Measurements from ENCODE around the gene TGFA.

The TGFA gene

DNA sequence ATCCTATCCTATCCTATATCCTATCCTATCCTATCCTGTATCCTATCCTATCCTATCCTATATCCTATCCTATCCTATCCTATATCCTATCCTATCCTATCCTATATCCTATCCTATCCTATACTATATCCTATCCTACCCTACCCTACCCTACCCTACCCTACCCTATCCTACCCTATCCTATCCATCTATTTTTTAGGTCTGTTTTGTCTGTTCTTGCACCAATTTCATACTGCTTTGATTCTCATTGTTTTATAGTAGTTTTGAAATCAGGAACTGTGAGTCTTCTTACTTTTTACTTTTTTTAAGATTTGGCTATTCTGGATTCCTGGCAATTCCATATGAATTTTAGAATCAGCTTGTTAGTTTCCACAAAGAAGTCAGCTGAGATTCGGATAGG is 118.5 kb downstream of the TGFA start:
- Histone ChIP-seq H3K79me2 (ENCODE audit: insufficient read depth, low read length) (no peaks in the 10 kb centered on the region), H3K27me3 (ENCODE audit: insufficient read depth, low read length) (no peaks in the 10 kb centered on the region), H2AFZ (ENCODE audit: low read length) (no peak overlapping the region), H3K36me3 (ENCODE audit: insufficient read depth, low read length) (no peaks in the 10 kb centered on the region), H3K9me3 (ENCODE audit: low read length) (no peaks in the 10 kb centered on the region), H3K4me3 (ENCODE audit: low read depth, low read length, poor library complexity, severe bottlenecking) (no peak overlapping the region), H3K27ac (ENCODE audit: low read depth, low read length, poor library complexity, severe bottlenecking) (no peak overlapping the region), H4K20me1 (ENCODE audit: insufficient read depth, low read length) (no peaks in the 10 kb centered on the region), H3K4me1 (ENCODE audit: insufficient read depth, low read length, severe bottlenecking) (no peaks in the 10 kb centered on the region), H3K9me2 (ENCODE audit: low read depth, low read length) (no peaks in the 10 kb centered on the region), H3K4me2 (ENCODE audit: low read length) (no peak overlapping the region), H3K9ac (ENCODE audit: low read length) (no peak overlapping the region), H3F3A (ENCODE audit: insufficient read depth, low read length) (no peaks in the 10 kb centered on the region)
- TF ChIP-seq, protein P1, sequence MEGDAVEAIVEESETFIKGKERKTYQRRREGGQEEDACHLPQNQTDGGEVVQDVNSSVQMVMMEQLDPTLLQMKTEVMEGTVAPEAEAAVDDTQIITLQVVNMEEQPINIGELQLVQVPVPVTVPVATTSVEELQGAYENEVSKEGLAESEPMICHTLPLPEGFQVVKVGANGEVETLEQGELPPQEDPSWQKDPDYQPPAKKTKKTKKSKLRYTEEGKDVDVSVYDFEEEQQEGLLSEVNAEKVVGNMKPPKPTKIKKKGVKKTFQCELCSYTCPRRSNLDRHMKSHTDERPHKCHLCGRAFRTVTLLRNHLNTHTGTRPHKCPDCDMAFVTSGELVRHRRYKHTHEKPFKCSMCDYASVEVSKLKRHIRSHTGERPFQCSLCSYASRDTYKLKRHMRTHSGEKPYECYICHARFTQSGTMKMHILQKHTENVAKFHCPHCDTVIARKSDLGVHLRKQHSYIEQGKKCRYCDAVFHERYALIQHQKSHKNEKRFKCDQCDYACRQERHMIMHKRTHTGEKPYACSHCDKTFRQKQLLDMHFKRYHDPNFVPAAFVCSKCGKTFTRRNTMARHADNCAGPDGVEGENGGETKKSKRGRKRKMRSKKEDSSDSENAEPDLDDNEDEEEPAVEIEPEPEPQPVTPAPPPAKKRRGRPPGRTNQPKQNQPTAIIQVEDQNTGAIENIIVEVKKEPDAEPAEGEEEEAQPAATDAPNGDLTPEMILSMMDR (IDR thresholded peaks at IDR 0.05; ENCODE audit: low read length) = no peak
- TF ChIP-seq EZH2 (IDR thresholded peaks at IDR 0.05; ENCODE audit: borderline replicate concordance, low read length) = no peak

- Histone ChIP-seq H2AFZ (ENCODE audit: low read length) (no peak overlapping the region), H3K4me2 (ENCODE audit: low read length) (no peak overlapping the region), H3K4me1 (ENCODE audit: insufficient read depth, low read length, severe bottlenecking) (no peaks in the 10 kb centered on the region), H4K20me1 (ENCODE audit: insufficient read depth, low read length) (no peaks in the 10 kb centered on the region), H3K9me3 (ENCODE audit: low read length) (no peaks in the 10 kb centered on the region), H3K9me2 (ENCODE audit: low read depth, low read length) (no peaks in the 10 kb centered on the region), H3K36me3 (ENCODE audit: insufficient read depth, low read length) (no peaks in the 10 kb centered on the region), H3K4me3 (ENCODE audit: low read depth, low read length, poor library complexity, severe bottlenecking) (no peak overlapping the region), H3K27ac (ENCODE audit: low read depth, low read length, poor library complexity, severe bottlenecking) (no peak overlapping the region), H3K27me3 (ENCODE audit: insufficient read depth, low read length) (no peaks in the 10 kb centered on the region), H3K9ac (ENCODE audit: low read length) (no peak overlapping the region), H3F3A (ENCODE audit: insufficient read depth, low read length) (no peaks in the 10 kb centered on the region), H3K79me2 (ENCODE audit: insufficient read depth, low read length) (no peaks in the 10 kb centered on the region)
- TF ChIP-seq, protein P1 (IDR thresholded peaks at IDR 0.05; ENCODE audit: low read length) = no peak
- TF ChIP-seq EZH2 (IDR thresholded peaks at IDR 0.05; ENCODE audit: borderline replicate concordance, low read length) = no peak
Observed at GRCh38 chr2:70433315-70433714, 120.3 kb downstream of the TGFA start.

DNA sequence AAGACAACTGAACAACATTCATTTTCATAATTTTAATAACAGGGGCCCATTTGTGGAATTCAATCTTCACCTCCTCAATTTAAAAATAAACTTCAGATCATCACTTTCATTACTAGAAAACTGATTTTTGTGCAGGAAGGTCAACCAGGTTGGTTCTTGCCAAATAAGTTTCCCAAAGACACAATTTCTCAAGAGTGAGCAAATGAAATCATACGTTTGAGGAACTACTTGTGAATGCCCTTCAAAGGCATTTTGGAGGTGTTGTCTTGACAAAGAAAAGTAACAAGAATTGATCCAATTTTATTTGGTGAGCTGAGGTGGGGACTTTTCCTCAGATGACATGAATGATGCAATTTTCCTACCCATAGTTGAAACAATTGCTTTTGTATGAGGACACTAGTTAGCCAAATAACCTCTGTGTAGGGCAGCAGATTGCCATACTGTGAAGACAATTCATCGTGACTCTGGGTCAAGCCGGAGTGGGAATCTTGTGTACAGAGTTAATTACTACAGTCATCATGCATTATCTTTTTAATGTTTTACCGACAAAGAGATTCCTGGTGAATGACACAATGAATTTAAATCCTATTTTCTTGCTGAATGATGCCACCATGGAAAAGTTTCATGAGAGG is 121.8 kb downstream of the TGFA start:
- H3K4me2 ChIP-seq (ENCODE audit: low read length) = no peak overlapping the region
- no peaks in the 10 kb centered on the region for H4K20me1 ChIP-seq (ENCODE audit: insufficient read depth, low read length)
- no peaks in the 10 kb centered on the region for H3K4me1 ChIP-seq (ENCODE audit: insufficient read depth, low read length, severe bottlenecking)
- no peaks in the 10 kb centered on the region for H3F3A ChIP-seq (ENCODE audit: insufficient read depth, low read length)
- H3K4me3 ChIP-seq (ENCODE audit: low read depth, low read length, poor library complexity, severe bottlenecking) = no peak overlapping the region
- H3K9ac ChIP-seq (ENCODE audit: low read length) = no peak overlapping the region
- no peak overlapping the region for H2AFZ ChIP-seq (ENCODE audit: low read length)
- H3K27me3 ChIP-seq (ENCODE audit: insufficient read depth, low read length) = no peaks in the 10 kb centered on the region
- no peaks in the 10 kb centered on the region for H3K9me3 ChIP-seq (ENCODE audit: low read length)
- no peaks in the 10 kb centered on the region for H3K36me3 ChIP-seq (ENCODE audit: insufficient read depth, low read length)
- no peaks in the 10 kb centered on the region for H3K9me2 ChIP-seq (ENCODE audit: low read depth, low read length)
- no peak for TF ChIP-seq EZH2 (IDR thresholded peaks at IDR 0.05; ENCODE audit: borderline replicate concordance, low read length)
- TF ChIP-seq, protein P1 (IDR thresholded peaks at IDR 0.05; ENCODE audit: low read length) = no peak
- H3K27ac ChIP-seq (ENCODE audit: low read depth, low read length, poor library complexity, severe bottlenecking) = no peak overlapping the region
- no peaks in the 10 kb centered on the region for H3K79me2 ChIP-seq (ENCODE audit: insufficient read depth, low read length)

All from OCI-LY1 (cell line).